ENCODE data around the gene KHDRBS2. TPM values are rescaled to one million over a fixed set of nuclear protein-coding genes. Genes with fewer than 3 reads are reported as not detected.

Gene KHDRBS2
- total RNA-seq, 1 donor from 2014 or later: not detected

DNA sequence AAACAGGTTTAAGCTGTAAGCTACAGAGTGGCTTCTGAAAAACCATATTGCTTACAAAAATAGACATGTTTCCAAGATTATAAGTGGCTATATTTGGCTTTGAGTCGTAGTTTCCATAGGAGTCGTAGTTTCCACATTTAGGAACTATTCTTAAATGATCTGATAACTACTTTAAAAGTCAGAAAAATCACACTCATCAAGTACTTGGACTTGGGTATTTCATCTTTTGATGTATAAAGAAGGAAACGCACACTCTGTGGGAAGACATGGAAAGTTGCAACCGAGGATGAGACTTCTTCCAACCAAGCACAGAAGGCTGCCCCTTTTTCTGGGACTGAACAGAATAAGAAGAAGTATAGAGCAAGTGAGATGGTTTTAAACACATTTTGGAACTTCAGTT, 118.3 kb downstream of the KHDRBS2 start:
- H3K4me3 Mint-ChIP-seq (ENCODE audit: unreplicated experiment): no peak overlapping the region
- no peak for DNase-seq (ENCODE audit: low spot score)
- no peak overlapping the region for H3K27ac Mint-ChIP-seq (ENCODE audit: unreplicated experiment)
- H3K27me3 Mint-ChIP-seq (ENCODE audit: unreplicated experiment): peaks cover 3% of the 10 kb centered on the region
- H3K9me3 Mint-ChIP-seq (ENCODE audit: unreplicated experiment): peaks cover 4% of the 10 kb centered on the region
- no peaks in the 10 kb centered on the region for H3K4me1 Mint-ChIP-seq (ENCODE audit: unreplicated experiment)
- TF ChIP-seq, protein P1, sequence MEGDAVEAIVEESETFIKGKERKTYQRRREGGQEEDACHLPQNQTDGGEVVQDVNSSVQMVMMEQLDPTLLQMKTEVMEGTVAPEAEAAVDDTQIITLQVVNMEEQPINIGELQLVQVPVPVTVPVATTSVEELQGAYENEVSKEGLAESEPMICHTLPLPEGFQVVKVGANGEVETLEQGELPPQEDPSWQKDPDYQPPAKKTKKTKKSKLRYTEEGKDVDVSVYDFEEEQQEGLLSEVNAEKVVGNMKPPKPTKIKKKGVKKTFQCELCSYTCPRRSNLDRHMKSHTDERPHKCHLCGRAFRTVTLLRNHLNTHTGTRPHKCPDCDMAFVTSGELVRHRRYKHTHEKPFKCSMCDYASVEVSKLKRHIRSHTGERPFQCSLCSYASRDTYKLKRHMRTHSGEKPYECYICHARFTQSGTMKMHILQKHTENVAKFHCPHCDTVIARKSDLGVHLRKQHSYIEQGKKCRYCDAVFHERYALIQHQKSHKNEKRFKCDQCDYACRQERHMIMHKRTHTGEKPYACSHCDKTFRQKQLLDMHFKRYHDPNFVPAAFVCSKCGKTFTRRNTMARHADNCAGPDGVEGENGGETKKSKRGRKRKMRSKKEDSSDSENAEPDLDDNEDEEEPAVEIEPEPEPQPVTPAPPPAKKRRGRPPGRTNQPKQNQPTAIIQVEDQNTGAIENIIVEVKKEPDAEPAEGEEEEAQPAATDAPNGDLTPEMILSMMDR (IDR thresholded peaks at IDR 0.05; ENCODE audit: unreplicated experiment): no peak
- H3K36me3 Mint-ChIP-seq (ENCODE audit: low read depth, unreplicated experiment): no peaks in the 10 kb centered on the region

DNA sequence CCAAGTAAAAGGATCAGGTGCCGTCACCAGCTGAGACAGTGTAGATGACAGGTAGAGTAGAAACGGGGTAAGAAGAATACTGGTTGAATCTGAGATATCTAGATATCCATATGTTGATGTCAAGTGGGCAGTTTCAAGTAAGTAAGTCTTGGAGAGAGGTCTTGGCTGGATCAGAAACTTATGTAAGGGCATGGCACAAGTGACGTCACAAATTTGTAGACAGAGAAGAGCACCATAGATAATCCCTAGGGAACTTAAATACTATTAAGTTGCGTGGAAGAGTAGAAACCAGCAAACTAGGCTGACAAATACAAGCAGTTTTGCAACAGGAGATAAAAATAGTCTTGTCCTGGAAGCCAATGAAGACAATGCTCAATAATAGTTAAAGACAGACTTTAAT, 123.2 kb downstream of the KHDRBS2 start:
- Mint-ChIP-seq H3K27ac (ENCODE audit: unreplicated experiment) (no peak overlapping the region), H3K36me3 (ENCODE audit: low read depth, unreplicated experiment) (no peaks in the 10 kb centered on the region), H3K9me3 (ENCODE audit: unreplicated experiment) (no peaks in the 10 kb centered on the region), H3K4me3 (ENCODE audit: unreplicated experiment) (no peak overlapping the region), H3K4me1 (ENCODE audit: unreplicated experiment) (no peaks in the 10 kb centered on the region), H3K27me3 (ENCODE audit: unreplicated experiment) (no peaks in the 10 kb centered on the region)
- no peak for DNase-seq (ENCODE audit: low spot score)
- TF ChIP-seq, protein P1 (IDR thresholded peaks at IDR 0.05; ENCODE audit: unreplicated experiment): no peak

DNA sequence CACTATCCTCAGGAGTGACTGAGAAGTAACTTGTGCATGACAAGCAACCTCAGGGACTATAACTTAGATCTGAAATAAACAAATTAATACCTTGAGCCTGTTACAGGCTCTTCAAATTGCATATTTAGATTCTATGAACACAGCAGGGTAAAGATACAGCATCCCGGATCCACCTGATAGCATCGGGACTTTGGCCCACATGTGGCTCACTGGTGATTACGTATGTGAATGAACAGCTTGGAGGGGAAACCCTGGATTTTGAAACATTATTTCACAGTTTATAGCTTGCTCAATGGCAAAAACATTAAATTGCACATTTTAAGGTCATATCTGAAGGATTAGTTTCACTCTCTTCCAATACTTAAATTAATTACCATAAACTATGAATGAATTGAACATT, 133.2 kb downstream of the KHDRBS2 start:
- TF ChIP-seq, protein P1 (IDR thresholded peaks at IDR 0.05; ENCODE audit: unreplicated experiment): no peak
- H3K4me1 Mint-ChIP-seq (ENCODE audit: unreplicated experiment): no peaks in the 10 kb centered on the region
- no peaks in the 10 kb centered on the region for H3K36me3 Mint-ChIP-seq (ENCODE audit: low read depth, unreplicated experiment)
- no peak for DNase-seq (ENCODE audit: low spot score)
- H3K27ac Mint-ChIP-seq (ENCODE audit: unreplicated experiment): no peak overlapping the region
- no peak overlapping the region for H3K4me3 Mint-ChIP-seq (ENCODE audit: unreplicated experiment)
- H3K27me3 Mint-ChIP-seq (ENCODE audit: unreplicated experiment): no peaks in the 10 kb centered on the region
- H3K9me3 Mint-ChIP-seq (ENCODE audit: unreplicated experiment): no peaks in the 10 kb centered on the region

DNA sequence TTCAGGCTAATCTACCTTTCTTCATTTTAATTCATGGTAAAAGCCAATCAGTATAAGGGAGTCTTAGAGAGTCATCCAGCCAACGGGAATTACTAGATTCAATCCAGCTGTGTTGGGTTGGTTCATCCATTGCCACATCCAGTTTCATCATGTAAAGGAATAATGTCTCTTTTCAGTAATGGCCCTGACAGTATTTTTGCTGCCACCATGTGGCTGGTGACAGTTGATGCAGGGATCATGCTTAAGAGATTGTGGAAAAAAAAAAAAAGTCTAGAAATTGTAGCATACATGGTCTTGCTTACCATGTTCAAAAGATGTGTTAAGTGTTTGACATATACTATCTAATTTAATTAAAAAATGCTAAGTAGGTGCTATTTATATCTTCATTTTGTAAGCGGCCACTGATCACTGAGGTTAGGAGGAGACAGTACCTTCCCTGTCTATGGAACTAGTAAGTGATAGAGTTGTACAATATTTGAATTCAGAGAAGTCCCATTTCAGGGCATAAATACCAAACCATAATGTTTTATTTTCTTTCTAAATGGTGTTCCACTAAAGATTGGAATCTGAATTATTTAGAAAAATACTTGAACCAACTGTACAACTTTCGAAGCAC, 135.9 kb downstream of the KHDRBS2 start:
- TF ChIP-seq, protein P1 (IDR thresholded peaks at IDR 0.05; ENCODE audit: unreplicated experiment): peak; percentile 77
- H3K27me3 Mint-ChIP-seq (ENCODE audit: unreplicated experiment): no peaks in the 10 kb centered on the region
- no peak overlapping the region for H3K4me3 Mint-ChIP-seq (ENCODE audit: unreplicated experiment)
- no peaks in the 10 kb centered on the region for H3K9me3 Mint-ChIP-seq (ENCODE audit: unreplicated experiment)
- peak; percentile 37 for DNase-seq (ENCODE audit: low spot score)
- H3K27ac Mint-ChIP-seq (ENCODE audit: unreplicated experiment): no peak overlapping the region
- H3K4me1 Mint-ChIP-seq (ENCODE audit: unreplicated experiment): no peaks in the 10 kb centered on the region
- H3K36me3 Mint-ChIP-seq (ENCODE audit: low read depth, unreplicated experiment): no peaks in the 10 kb centered on the region

DNA sequence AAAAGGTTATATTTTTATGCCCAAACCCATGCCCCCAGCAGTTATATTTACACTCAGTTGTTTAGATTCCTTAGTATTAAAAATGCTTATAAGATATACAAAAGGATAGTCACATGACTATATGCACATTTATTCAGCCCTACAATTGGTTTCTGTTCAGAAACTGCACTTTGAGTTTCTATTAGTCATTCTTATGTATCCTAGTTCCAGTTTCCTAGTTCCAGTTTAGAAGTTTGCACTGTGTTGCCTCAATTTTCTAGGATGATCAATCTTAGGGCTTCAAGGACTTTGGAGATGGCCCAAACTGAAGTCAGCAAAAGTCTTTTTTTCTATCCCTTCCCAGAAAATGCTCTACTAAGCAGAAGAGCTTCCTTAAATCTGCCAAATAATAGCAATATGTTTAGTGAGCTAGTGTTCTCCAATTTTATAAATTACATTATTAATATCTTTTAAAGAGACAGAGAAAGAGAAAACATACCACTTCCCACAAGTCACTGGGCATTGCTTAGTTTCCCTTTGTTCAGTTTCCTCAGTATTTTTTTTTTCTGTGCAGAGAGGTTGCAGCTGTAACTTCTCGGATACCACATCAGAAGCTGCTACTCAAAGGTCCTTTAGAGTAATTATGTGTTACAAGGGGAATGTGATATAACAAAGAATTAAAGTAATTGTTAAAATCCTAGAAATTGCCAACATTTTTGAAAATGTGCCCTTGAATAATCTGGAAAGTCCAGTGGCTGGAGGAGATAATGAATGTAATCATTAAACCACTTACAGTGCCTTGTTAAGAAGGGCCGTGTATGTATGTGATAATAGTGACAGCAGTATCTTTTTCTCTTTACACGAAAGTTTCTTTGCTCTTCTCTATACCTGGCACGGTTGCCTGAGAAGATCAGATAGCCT, 138.8 kb downstream of the KHDRBS2 start:
- TF ChIP-seq, protein P1 (IDR thresholded peaks at IDR 0.05; ENCODE audit: unreplicated experiment): no peak
- H3K4me3 Mint-ChIP-seq (ENCODE audit: unreplicated experiment): no peak overlapping the region
- no peak overlapping the region for H3K27ac Mint-ChIP-seq (ENCODE audit: unreplicated experiment)
- H3K4me1 Mint-ChIP-seq (ENCODE audit: unreplicated experiment): no peaks in the 10 kb centered on the region
- no peaks in the 10 kb centered on the region for H3K27me3 Mint-ChIP-seq (ENCODE audit: unreplicated experiment)
- DNase-seq (ENCODE audit: low spot score): no peak
- no peaks in the 10 kb centered on the region for H3K36me3 Mint-ChIP-seq (ENCODE audit: low read depth, unreplicated experiment)
- H3K9me3 Mint-ChIP-seq (ENCODE audit: unreplicated experiment): no peaks in the 10 kb centered on the region

Measured in endothelial cell (in vitro differentiated cells).